Measurements from ENCODE around the gene PLK5.
"Not testable (repeated sequence)": the region's sequence is repeated elsewhere in the genome, so short reads cannot be mapped to it uniquely, and the experiment has no call there.

Gene PLK5

GRCh38 chr19:1491849-1492170 lies 32.1 kb upstream of the PLK5 start:
- DNase-seq = no peak

- DNase-seq = no peak
Observed at GRCh38 chr19:1492474-1493006, 31.3 kb upstream of the PLK5 start.

- no peak for DNase-seq
Observed at GRCh38 chr19:1494115-1494815, 29.6 kb upstream of the PLK5 start.

GRCh38 chr19:1495051-1495798 lies 28.7 kb upstream of the PLK5 start:
- DNase-seq = no peak

- no peak for DNase-seq
Observed at GRCh38 chr19:1495799-1496713, 27.8 kb upstream of the PLK5 start.

GRCh38 chr19:1496714-1497577 lies 26.9 kb upstream of the PLK5 start:
- DNase-seq = no peak

GRCh38 chr19:1497578-1498235 lies 26.2 kb upstream of the PLK5 start:
- DNase-seq = no peak

- DNase-seq = not testable (repeated sequence)
Observed at GRCh38 chr19:1499231-1499630, 24.6 kb upstream of the PLK5 start.

- DNase-seq = no peak
Observed at GRCh38 chr19:1501200-1501595, 22.7 kb upstream of the PLK5 start.

- DNase-seq = no peak
Observed at GRCh38 chr19:1502433-1503088, 21.3 kb upstream of the PLK5 start.

- peak; percentile 21 to 61 (median 49) for DNase-seq
Observed at GRCh38 chr19:1503089-1503924, 20.6 kb upstream of the PLK5 start.

GRCh38 chr19:1503925-1504773 lies 19.7 kb upstream of the PLK5 start:
- no peak for DNase-seq

GRCh38 chr19:1505012-1505411 lies 18.9 kb upstream of the PLK5 start:
- DNase-seq = no peak

- no peak for DNase-seq
Observed at GRCh38 chr19:1505991-1506881, 17.6 kb upstream of the PLK5 start.

GRCh38 chr19:1507192-1507660 lies 16.7 kb upstream of the PLK5 start:
- no peak for DNase-seq

GRCh38 chr19:1507763-1508506 lies 15.9 kb upstream of the PLK5 start:
- peak; percentile 71 to 93 (median 84) for DNase-seq

- DNase-seq = no peak
Observed at GRCh38 chr19:1508507-1508856, 15.4 kb upstream of the PLK5 start.

Measured in T-helper 2 cell (primary cell).